ENCODE results near the gene ANKH.

ANKH gene

DNA sequence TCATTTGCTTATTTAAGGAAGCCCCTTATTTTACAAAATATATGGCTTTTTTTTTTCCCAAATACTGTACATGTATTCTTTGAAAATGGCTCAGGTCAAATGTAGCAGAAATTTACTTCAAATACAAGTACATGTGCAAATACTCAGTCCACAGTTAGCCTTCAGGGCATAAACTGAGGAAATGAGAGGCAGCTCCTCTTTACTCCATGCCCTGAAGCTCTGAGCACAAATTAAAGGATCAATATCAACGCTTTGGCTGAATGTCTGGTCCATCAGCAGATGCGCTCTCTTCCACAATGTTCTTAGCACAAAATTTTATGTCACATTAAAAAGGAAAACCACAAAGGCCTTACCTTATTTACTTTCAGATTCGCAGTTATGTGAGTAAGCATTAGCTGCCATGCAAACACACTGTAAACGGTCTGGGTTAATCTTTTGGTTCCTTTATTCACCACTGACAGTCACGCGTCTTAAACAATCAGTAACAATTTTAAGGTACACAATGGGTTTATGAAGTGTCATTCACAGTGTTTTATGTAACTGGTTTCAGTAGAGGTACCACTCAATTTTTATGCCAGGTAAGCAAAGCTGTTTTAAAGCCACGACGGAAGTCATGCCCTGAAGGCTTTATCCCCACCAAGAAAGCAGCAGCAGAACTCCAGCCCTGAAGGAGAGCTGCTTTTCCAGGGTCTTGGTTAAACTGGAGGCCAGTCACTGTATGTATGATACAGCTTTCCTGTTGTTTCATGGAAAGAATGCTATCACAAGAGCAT is 103.7 kb downstream of the ANKH start:
- TF ChIP-seq, protein P1, sequence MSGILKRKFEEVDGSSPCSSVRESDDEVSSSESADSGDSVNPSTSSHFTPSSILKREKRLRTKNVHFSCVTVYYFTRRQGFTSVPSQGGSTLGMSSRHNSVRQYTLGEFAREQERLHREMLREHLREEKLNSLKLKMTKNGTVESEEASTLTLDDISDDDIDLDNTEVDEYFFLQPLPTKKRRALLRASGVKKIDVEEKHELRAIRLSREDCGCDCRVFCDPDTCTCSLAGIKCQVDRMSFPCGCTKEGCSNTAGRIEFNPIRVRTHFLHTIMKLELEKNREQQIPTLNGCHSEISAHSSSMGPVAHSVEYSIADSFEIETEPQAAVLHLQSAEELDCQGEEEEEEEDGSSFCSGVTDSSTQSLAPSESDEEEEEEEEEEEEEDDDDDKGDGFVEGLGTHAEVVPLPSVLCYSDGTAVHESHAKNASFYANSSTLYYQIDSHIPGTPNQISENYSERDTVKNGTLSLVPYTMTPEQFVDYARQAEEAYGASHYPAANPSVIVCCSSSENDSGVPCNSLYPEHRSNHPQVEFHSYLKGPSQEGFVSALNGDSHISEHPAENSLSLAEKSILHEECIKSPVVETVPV (CRISPR knock-in tag; IDR thresholded peaks at IDR 0.05): no peak
- TF ChIP-seq PPARA (CRISPR knock-in tag; IDR thresholded peaks at IDR 0.05; ENCODE audit: borderline replicate concordance): no peak
- no peak for TF ChIP-seq GLIS3 (CRISPR knock-in tag; IDR thresholded peaks at IDR 0.05)
- no peak for TF ChIP-seq ZNF8 (CRISPR knock-in tag; IDR thresholded peaks at IDR 0.05)
- TF ChIP-seq BACH2 (CRISPR knock-in tag; IDR thresholded peaks at IDR 0.05; ENCODE audit: borderline replicate concordance): no peak
- TF ChIP-seq ISL1 (CRISPR knock-in tag; IDR thresholded peaks at IDR 0.05): no peak
- TF ChIP-seq ZC3H10 (CRISPR knock-in tag; IDR thresholded peaks at IDR 0.05): no peak
- TF ChIP-seq RARB (CRISPR knock-in tag; IDR thresholded peaks at IDR 0.05): no peak
- TF ChIP-seq, protein P2, sequence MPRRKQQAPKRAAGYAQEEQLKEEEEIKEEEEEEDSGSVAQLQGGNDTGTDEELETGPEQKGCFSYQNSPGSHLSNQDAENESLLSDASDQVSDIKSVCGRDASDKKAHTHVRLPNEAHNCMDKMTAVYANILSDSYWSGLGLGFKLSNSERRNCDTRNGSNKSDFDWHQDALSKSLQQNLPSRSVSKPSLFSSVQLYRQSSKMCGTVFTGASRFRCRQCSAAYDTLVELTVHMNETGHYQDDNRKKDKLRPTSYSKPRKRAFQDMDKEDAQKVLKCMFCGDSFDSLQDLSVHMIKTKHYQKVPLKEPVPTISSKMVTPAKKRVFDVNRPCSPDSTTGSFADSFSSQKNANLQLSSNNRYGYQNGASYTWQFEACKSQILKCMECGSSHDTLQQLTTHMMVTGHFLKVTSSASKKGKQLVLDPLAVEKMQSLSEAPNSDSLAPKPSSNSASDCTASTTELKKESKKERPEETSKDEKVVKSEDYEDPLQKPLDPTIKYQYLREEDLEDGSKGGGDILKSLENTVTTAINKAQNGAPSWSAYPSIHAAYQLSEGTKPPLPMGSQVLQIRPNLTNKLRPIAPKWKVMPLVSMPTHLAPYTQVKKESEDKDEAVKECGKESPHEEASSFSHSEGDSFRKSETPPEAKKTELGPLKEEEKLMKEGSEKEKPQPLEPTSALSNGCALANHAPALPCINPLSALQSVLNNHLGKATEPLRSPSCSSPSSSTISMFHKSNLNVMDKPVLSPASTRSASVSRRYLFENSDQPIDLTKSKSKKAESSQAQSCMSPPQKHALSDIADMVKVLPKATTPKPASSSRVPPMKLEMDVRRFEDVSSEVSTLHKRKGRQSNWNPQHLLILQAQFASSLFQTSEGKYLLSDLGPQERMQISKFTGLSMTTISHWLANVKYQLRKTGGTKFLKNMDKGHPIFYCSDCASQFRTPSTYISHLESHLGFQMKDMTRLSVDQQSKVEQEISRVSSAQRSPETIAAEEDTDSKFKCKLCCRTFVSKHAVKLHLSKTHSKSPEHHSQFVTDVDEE (CRISPR knock-in tag; IDR thresholded peaks at IDR 0.05): no peak
- no peak for TF ChIP-seq ZNF565 (CRISPR knock-in tag; conservative IDR thresholded peaks at IDR 0.05; ENCODE audit: low read depth)
- no peak for TF ChIP-seq ESRRG (CRISPR knock-in tag; IDR thresholded peaks at IDR 0.05)

DNA sequence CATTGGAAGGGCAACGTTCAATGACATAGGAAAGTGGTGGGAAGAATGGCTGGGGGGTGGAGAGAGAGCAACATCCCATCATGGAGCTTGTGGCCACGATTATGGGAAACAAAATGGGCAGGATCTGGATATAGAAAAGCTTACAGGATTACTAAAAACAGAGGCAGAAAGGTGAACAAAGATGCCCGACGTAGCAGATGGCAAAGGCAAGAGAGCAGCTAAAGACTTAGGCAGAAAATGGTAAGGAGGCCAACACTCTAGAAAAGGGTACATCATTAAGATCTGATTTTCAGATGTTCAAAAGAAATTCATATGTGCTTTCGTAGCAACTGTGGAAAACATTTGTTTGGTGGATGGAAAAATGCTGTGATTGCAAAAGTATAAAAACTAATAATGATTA is 104.5 kb downstream of the ANKH start:
- TF ChIP-seq ARNTL (CRISPR knock-in tag; IDR thresholded peaks at IDR 0.05; ENCODE audit: borderline replicate concordance, low read depth) (no peak), TCF4 (CRISPR knock-in tag; IDR thresholded peaks at IDR 0.05; ENCODE audit: borderline replicate concordance) (no peak), BACH2 (CRISPR knock-in tag; IDR thresholded peaks at IDR 0.05; ENCODE audit: borderline replicate concordance) (no peak), ESRRG (CRISPR knock-in tag; IDR thresholded peaks at IDR 0.05) (no peak), ZFP3 (CRISPR knock-in tag; IDR thresholded peaks at IDR 0.05) (no peak), ZFP30 (CRISPR knock-in tag; IDR thresholded peaks at IDR 0.05) (no peak), SNAI2 (CRISPR knock-in tag; IDR thresholded peaks at IDR 0.05) (no peak), GLIS3 (CRISPR knock-in tag; IDR thresholded peaks at IDR 0.05) (no peak), ZNF70 (CRISPR knock-in tag; IDR thresholded peaks at IDR 0.05) (no peak), RARB (CRISPR knock-in tag; IDR thresholded peaks at IDR 0.05) (no peak), PPARA (CRISPR knock-in tag; IDR thresholded peaks at IDR 0.05; ENCODE audit: borderline replicate concordance) (no peak)
- TF ChIP-seq, protein P3, sequence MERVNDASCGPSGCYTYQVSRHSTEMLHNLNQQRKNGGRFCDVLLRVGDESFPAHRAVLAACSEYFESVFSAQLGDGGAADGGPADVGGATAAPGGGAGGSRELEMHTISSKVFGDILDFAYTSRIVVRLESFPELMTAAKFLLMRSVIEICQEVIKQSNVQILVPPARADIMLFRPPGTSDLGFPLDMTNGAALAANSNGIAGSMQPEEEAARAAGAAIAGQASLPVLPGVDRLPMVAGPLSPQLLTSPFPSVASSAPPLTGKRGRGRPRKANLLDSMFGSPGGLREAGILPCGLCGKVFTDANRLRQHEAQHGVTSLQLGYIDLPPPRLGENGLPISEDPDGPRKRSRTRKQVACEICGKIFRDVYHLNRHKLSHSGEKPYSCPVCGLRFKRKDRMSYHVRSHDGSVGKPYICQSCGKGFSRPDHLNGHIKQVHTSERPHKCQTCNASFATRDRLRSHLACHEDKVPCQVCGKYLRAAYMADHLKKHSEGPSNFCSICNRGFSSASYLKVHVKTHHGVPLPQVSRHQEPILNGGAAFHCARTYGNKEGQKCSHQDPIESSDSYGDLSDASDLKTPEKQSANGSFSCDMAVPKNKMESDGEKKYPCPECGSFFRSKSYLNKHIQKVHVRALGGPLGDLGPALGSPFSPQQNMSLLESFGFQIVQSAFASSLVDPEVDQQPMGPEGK (CRISPR knock-in tag; IDR thresholded peaks at IDR 0.05; ENCODE audit: borderline replicate concordance): no peak
- TF ChIP-seq, protein P4, sequence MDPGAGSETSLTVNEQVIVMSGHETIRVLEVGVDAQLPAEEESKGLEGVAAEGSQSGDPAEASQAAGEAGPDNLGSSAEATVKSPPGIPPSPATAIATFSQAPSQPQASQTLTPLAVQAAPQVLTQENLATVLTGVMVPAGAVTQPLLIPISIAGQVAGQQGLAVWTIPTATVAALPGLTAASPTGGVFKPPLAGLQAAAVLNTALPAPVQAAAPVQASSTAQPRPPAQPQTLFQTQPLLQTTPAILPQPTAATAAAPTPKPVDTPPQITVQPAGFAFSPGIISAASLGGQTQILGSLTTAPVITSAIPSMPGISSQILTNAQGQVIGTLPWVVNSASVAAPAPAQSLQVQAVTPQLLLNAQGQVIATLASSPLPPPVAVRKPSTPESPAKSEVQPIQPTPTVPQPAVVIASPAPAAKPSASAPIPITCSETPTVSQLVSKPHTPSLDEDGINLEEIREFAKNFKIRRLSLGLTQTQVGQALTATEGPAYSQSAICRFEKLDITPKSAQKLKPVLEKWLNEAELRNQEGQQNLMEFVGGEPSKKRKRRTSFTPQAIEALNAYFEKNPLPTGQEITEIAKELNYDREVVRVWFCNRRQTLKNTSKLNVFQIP (CRISPR knock-in tag; IDR thresholded peaks at IDR 0.05; ENCODE audit: borderline replicate concordance, low read depth): no peak
- TF ChIP-seq, protein P2 (CRISPR knock-in tag; IDR thresholded peaks at IDR 0.05): no peak
- ATAC-seq: no peak

More for the DNA sequence above, 103.7 kb downstream of the ANKH start:
- ATAC-seq: no peak

Data from SK-N-SH treated with all-trans-retinoic acid at 6 μM for 48 hours (cell line).